ENCODE data around the gene SLC25A6.
"Not testable (repeated sequence)": the region's sequence is repeated elsewhere in the genome, so short reads cannot be mapped to it uniquely, and the experiment has no call there.

The SLC25A6 gene

GRCh38 chrX:1412551-1413161 lies 20.7 kb upstream of the SLC25A6 start:
- no peak for DNase-seq

- DNase-seq: no peak
Observed at GRCh38 chrX:1411326-1411725, 19.4 kb upstream of the SLC25A6 start.

GRCh38 chrX:1407035-1407434 lies 15.1 kb upstream of the SLC25A6 start:
- no peak for DNase-seq

- not testable (repeated sequence) for DNase-seq
Observed at GRCh38 chrX:1405769-1406168, 13.9 kb upstream of the SLC25A6 start.

- not testable (repeated sequence) for DNase-seq
Observed at GRCh38 chrX:1403867-1404266, 12.0 kb upstream of the SLC25A6 start.

- no peak for DNase-seq
Observed at GRCh38 chrX:1403228-1403627, 11.3 kb upstream of the SLC25A6 start.

- no peak for DNase-seq
Observed at GRCh38 chrX:1401611-1402430, 9.9 kb upstream of the SLC25A6 start.

- no peak for DNase-seq
Observed at GRCh38 chrX:1400742-1401471, 9.0 kb upstream of the SLC25A6 start.

- DNase-seq: no peak
Observed at GRCh38 chrX:1400049-1400448, 8.1 kb upstream of the SLC25A6 start.

GRCh38 chrX:1398431-1399340 lies 6.8 kb upstream of the SLC25A6 start:
- no peak for DNase-seq

GRCh38 chrX:1397441-1398270 lies 5.7 kb upstream of the SLC25A6 start:
- DNase-seq: no peak

- no peak for DNase-seq
Observed at GRCh38 chrX:1397001-1397400, 5.1 kb upstream of the SLC25A6 start.

GRCh38 chrX:1395646-1396216 lies 3.8 kb upstream of the SLC25A6 start:
- no peak for DNase-seq

GRCh38 chrX:1394731-1395501 lies 3.0 kb upstream of the SLC25A6 start:
- DNase-seq: no peak

GRCh38 chrX:1393871-1394615 lies 2.1 kb upstream of the SLC25A6 start:
- no peak for DNase-seq

- DNase-seq: peak; percentile 79
Observed at GRCh38 chrX:1392376-1393068, 609 bp upstream of the SLC25A6 start.

- no peak for DNase-seq
Observed at GRCh38 chrX:1391370-1391706, 575 bp downstream of the SLC25A6 start.

GRCh38 chrX:1390621-1391369 lies 1.1 kb downstream of the SLC25A6 start:
- no peak for DNase-seq

- DNase-seq: no peak
Observed at GRCh38 chrX:1389993-1390285, 2.0 kb downstream of the SLC25A6 start.
